Panc1 (cell line): ENCODE results near the gene ETV5. TPM values are rescaled to one million over a fixed set of nuclear protein-coding genes. Genes with fewer than 3 reads are reported as not detected.
"Not testable (repeated sequence)": the region's sequence is repeated elsewhere in the genome, so short reads cannot be mapped to it uniquely, and the experiment has no call there.

Experiments
- ATAC-seq: fragments of 200-7000 bp; cut with Tn5 transposase; 2 replicates; pipeline ENCODE4 v1.9.1; 2020; ENCODE audit warnings: mild to moderate bottlenecking, moderate library complexity
- BruUV-seq: library from RNA; stranded (reverse); fragments of 400-500 nt; replicated peaks from 2 replicates; lab custom pipeline; 2021; lab: Mats Ljungman, UMichigan
- CTCF ChIA-PET: fragments of 300-600 bp; sonication (Branson Sonifier 250); formaldehyde crosslinking; loops from one replicate; lab custom pipeline; 2022; ENCODE audit warnings: antibody characterized with exemption; lab: Charles Lee
- POLR2A ChIA-PET: fragments of 300-600 bp; sonication (Branson Sonifier 250); formaldehyde crosslinking; loops from one replicate; lab custom pipeline; 2022; ENCODE audit warnings: antibody characterized with exemption; lab: Charles Lee
- DNase-seq: peaks from one replicate; pipeline ENCODE4 v3.0.0-alpha.2; 2010; ENCODE audit warnings: low read depth, low spot score
- H3K27ac ChIP-seq: 2 replicates; pipeline ENCODE4 v1.5.1; 2011; ENCODE audit warnings: mild to moderate bottlenecking, low read length, inconsistent platforms
- H3K27me3 ChIP-seq: fragments of 200-500 bp; sonication (Bioruptor generic); 2 replicates; pipeline ENCODE4 v1.6.0; 2014; ENCODE audit warnings: low read length, inconsistent platforms; ENCODE audit not compliant: control insufficient read depth, insufficient read depth
- H3K36me3 ChIP-seq: fragments of 200-500 bp; sonication (Bioruptor generic); 2 replicates; pipeline ENCODE4 v1.5.1; 2014; ENCODE audit warnings: inconsistent platforms, mild to moderate bottlenecking, low read length, moderate library complexity; ENCODE audit not compliant: control insufficient read depth, insufficient read depth
- H3K4me1 ChIP-seq: 2 replicates; pipeline ENCODE4 v1.5.1; 2011; ENCODE audit warnings: inconsistent platforms, mild to moderate bottlenecking, low read length, moderate library complexity; ENCODE audit not compliant: control insufficient read depth, insufficient read depth
- H3K4me3 ChIP-seq, 2 experiments: 2 replicates each; pipeline ENCODE4 v1.5.1; 2011 to 2012; ENCODE audit warnings: low read depth in 2 of 2, low read length in 2 of 2, mild to moderate bottlenecking in 2 of 2, inconsistent platforms in 1 of 2, moderate library complexity in 1 of 2
- H3K9me3 ChIP-seq: fragments of 200-500 bp; sonication (Bioruptor generic); 2 replicates; pipeline ENCODE4 v1.5.1; 2014; ENCODE audit warnings: low read depth, mild to moderate bottlenecking, inconsistent platforms, low read length, moderate library complexity; ENCODE audit not compliant: control insufficient read depth, insufficient read depth
- CTCF ChIP-seq: fragments of 450-650 bp; IDR thresholded peaks from 2 replicates; pipeline ENCODE4 v1.5.1; 2017; ENCODE audit warnings: mild to moderate bottlenecking
- POLR2AphosphoS5 ChIP-seq: IDR thresholded peaks from 2 replicates; pipeline ENCODE4 v1.6.1; 2012; ENCODE audit warnings: mild to moderate bottlenecking, low read depth, low read length, moderate library complexity
- REST ChIP-seq, 2 experiments: IDR thresholded peaks; 2 replicates each; pipeline ENCODE4 v1.6.1; 2011 to 2012; ENCODE audit warnings: low read depth in 2 of 2, control low read depth in 1 of 2, low read length in 1 of 2, mild to moderate bottlenecking in 1 of 2, moderate library complexity in 1 of 2; ENCODE audit not compliant: insufficient read depth in 1 of 2
- SIN3A ChIP-seq: IDR thresholded peaks from 2 replicates; pipeline ENCODE4 v1.6.1; 2012; ENCODE audit warnings: low read depth, mild to moderate bottlenecking, low read length, moderate library complexity, borderline replicate concordance; ENCODE audit not compliant: insufficient read depth
- TCF7L2 ChIP-seq: IDR thresholded peaks from 2 replicates; pipeline ENCODE4 v1.6.1; 2011; ENCODE audit warnings: mild to moderate bottlenecking, low read depth, low read length, inconsistent platforms
- in situ Hi-C: cut with HindIII; loops from 2 replicates; pipeline ENCODE4 v1.10.0; 2016; ENCODE audit warnings: low sequenced_read_pairs, low pct_unique_long_range_greater_than_20kb
- intact Hi-C: fragments of 100-400 bp; cut with micrococcal nuclease; formaldehyde crosslinking; loops from one replicate; pipeline ENCODE4 v1.10.0; 2022; ENCODE audit not compliant: unreplicated experiment
- total RNA-seq: library from RNA; stranded (reverse); gene quantifications from one replicate; pipeline ENCODE4 v1.2.1, GENCODE V29; 2021; ENCODE audit not compliant: unreplicated experiment

ETV5 gene
- total RNA-seq, 1 experiment from 2014 or later, result 79.3 TPM

- ATAC-seq (no peak), DNase-seq (no peak)
- intact Hi-C loops, result no loop called here
- in situ Hi-C loops, result no loop called here
- Histone ChIP-seq H3K9me3 (no peaks in the 10 kb centered on the region), H3K4me3 (no peak overlapping the region), H3K36me3 (no peaks in the 10 kb centered on the region), H3K4me1 (no peaks in the 10 kb centered on the region), H3K27me3 (no peaks in the 10 kb centered on the region), H3K27ac (no peak overlapping the region)
- POLR2A ChIA-PET, result no interaction called here
- CTCF ChIA-PET, result no interaction called here
- no TSS peak for BruUV-seq
- no peak for TF ChIP-seq CTCF
- no peak for TF ChIP-seq SIN3A
- no peak for TF ChIP-seq TCF7L2
- no peak for TF ChIP-seq POLR2AphosphoS5
Measured at GRCh38 chr3:186032321-186032720, 76.6 kb downstream of the ETV5 start.

DNA sequence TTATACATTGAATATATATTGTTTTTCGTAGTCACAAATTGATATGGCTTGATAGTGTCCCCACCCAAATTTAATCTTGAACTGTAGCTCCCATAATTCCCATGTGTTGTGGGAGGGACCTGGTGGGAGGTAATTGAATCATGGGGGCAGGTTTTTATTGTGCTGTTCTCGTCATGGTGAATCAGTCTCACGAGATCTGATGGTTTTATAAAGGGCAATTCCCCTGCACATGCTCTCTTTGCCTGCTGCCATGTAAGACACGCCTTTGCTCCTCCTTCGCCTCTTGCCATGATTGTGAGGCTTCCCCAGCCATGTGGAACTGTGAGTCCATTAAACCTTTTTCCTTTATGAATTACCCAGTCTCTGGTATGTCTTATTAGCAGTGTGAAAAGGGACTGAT is 82.9 kb downstream of the ETV5 start:
- ATAC-seq, H3K27me3 ChIP-seq, intact Hi-C loops: not testable (repeated sequence)

GRCh38 chr3:186025161-186025560 is 83.7 kb downstream of the ETV5 start:
- CTCF ChIA-PET, result no interaction called here

More for the DNA sequence above, 82.9 kb downstream of the ETV5 start:
- H3K36me3 ChIP-seq, DNase-seq, H3K4me1 ChIP-seq, BruUV-seq, CTCF ChIA-PET, H3K27ac ChIP-seq, H3K9me3 ChIP-seq, in situ Hi-C loops, POLR2A ChIA-PET, H3K4me3 ChIP-seq: not testable (repeated sequence)

More at GRCh38 chr3:186025161-186025560, 83.7 kb downstream of the ETV5 start:
- DNase-seq (no peak), ATAC-seq (no peak)
- intact Hi-C loops (no loop called here), in situ Hi-C loops (no loop called here)
- no peaks in the 10 kb centered on the region for H3K9me3 ChIP-seq
- H3K36me3 ChIP-seq, result no peaks in the 10 kb centered on the region
- BruUV-seq, result no TSS peak
- POLR2A ChIA-PET, result no interaction called here
- H3K27ac ChIP-seq, result no peak overlapping the region
- no peaks in the 10 kb centered on the region for H3K4me1 ChIP-seq
- no peaks in the 10 kb centered on the region for H3K27me3 ChIP-seq
- TF ChIP-seq REST (IDR thresholded peaks at IDR 0.05; ENCODE audit: insufficient read depth in 1 of 2, low read depth in 2 of 2, low read length in 1 of 2), result no peak
- no peak for TF ChIP-seq TCF7L2
- no peak for TF ChIP-seq SIN3A
- no peak overlapping the region for H3K4me3 ChIP-seq
